Tibial nerve (tissue), 3 donors: ENCODE data around the gene LRBA.

Experiments used
- CTCF ChIP-seq, 5 experiments: fragments of 200-600 bp in 3 of 5; fragments of 450-650 bp in 2 of 5; sonication (generic) in 3 of 5; IDR thresholded peaks; one replicate each; pipeline ENCODE4 v1.5.1; 2016 to 2019; ENCODE audit warnings: antibody characterized with exemption in 5 of 5, mild to moderate bottlenecking in 3 of 5, moderate library complexity in 2 of 5
- POLR2A ChIP-seq, 2 donors: fragments of 450-650 bp; IDR thresholded peaks; one replicate each; pipeline ENCODE4 v1.6.1; 2017; ENCODE audit warnings: antibody characterized with exemption in 2 of 2, mild to moderate bottlenecking in 2 of 2, moderate library complexity in 2 of 2

GRCh38 chr4:150997141-150997540 lies 17.9 kb downstream of the LRBA start:
- TF ChIP-seq CTCF (IDR thresholded peaks at IDR 0.05) (no peak), POLR2A (IDR thresholded peaks at IDR 0.05) (no peak)
